Neutrophil (primary cell): ENCODE measurements around the gene PSMB10.

Source experiments
- H3K27ac ChIP-seq: fragments of 200-600 bp; sonication (generic); 2 replicates; pipeline ENCODE4 v1.5.1; 2016; ENCODE audit warnings: mild to moderate bottlenecking, moderate library complexity
- H3K27me3 ChIP-seq: fragments of 200-600 bp; sonication (generic); 2 replicates; pipeline ENCODE4 v1.6.0; 2016; ENCODE audit warnings: mild to moderate bottlenecking
- H3K36me3 ChIP-seq: fragments of 200-600 bp; sonication (generic); 2 replicates; pipeline ENCODE4 v1.5.1; 2017
- H3K4me1 ChIP-seq, 2 experiments: fragments of 200-600 bp in 1 of 2; sonication (generic) in 1 of 2; 1 replicate in 1 of 2; 2 replicates in 1 of 2; pipeline versions ENCODE4 v1.5.1 to v1.6.1; 2013 to 2016; ENCODE audit warnings: low read depth in 1 of 2, low read length in 1 of 2, mild to moderate bottlenecking in 1 of 2, moderate library complexity in 1 of 2; ENCODE audit not compliant: control insufficient read depth in 1 of 2, insufficient read depth in 1 of 2
- H3K4me3 ChIP-seq, 2 experiments: fragments of 200-600 bp in 1 of 2; sonication (generic) in 1 of 2; 1 replicate in 1 of 2; 2 replicates in 1 of 2; pipeline ENCODE4 v1.5.1; 2013 to 2016; ENCODE audit warnings: low read depth in 1 of 2, low read length in 1 of 2, mild to moderate bottlenecking in 1 of 2, moderate library complexity in 1 of 2
- H3K9me3 ChIP-seq: fragments of 200-600 bp; sonication (generic); 2 replicates; pipeline ENCODE4 v1.5.1; 2016
- CTCF ChIP-seq: fragments of 200-600 bp; sonication (generic); IDR thresholded peaks from 2 replicates; pipeline ENCODE4 v1.5.1; 2016; ENCODE audit warnings: antibody characterized with exemption

The PSMB10 gene

GRCh38 chr16:67968400-67969253 lies 32.0 kb upstream of the PSMB10 start, which contains the start of gene SLC12A4:
TSS of gene SLC12A4 (minus strand) at chr16:67968637. CDS start at chr16:67968553, 84 bp downstream.
- Histone ChIP-seq H3K4me1 (peaks cover 20% of the 10 kb centered on the region in 2 experiments), H3K4me3 (peak within 1 kb of the TSS; percentile 74 to 92)
- TF ChIP-seq CTCF = no peak

GRCh38 chr16:67967958-67968399 lies 31.3 kb upstream of the PSMB10 start:
- H3K36me3 ChIP-seq = no peaks in the 10 kb centered on the region
- no peak for TF ChIP-seq CTCF
- H3K4me1 ChIP-seq = peaks cover 20% of the 10 kb centered on the region in 2 experiments
- peak overlapping the region; percentile 60 for H3K27ac ChIP-seq
- peaks cover 37% of the 10 kb centered on the region for H3K27me3 ChIP-seq
- peak overlapping the region; percentile 74 to 92 for H3K4me3 ChIP-seq
- no peaks in the 10 kb centered on the region for H3K9me3 ChIP-seq

More at GRCh38 chr16:67968400-67969253, 32.0 kb upstream of the PSMB10 start, which contains the start of gene SLC12A4:
- Histone ChIP-seq H3K27me3 (peaks cover 37% of the 10 kb centered on the region), H3K9me3 (no peaks in the 10 kb centered on the region), H3K27ac (peak within 1 kb of the TSS; percentile 60), H3K36me3 (no peaks in the 10 kb centered on the region)

- peaks cover 37% of the 10 kb centered on the region for H3K27me3 ChIP-seq
- no peaks in the 10 kb centered on the region for H3K36me3 ChIP-seq
- peaks cover 20% of the 10 kb centered on the region in 2 experiments for H3K4me1 ChIP-seq
These were observed 30.7 kb upstream of the PSMB10 start for GRCh38 chr16:67967183-67967957.

GRCh38 chr16:67966549-67967182 lies 30.0 kb upstream of the PSMB10 start:
- Histone ChIP-seq H3K36me3 (peaks cover 1% of the 10 kb centered on the region), H3K4me1 (peaks cover 20% of the 10 kb centered on the region in 2 experiments), H3K27ac (no peak overlapping the region), H3K9me3 (no peaks in the 10 kb centered on the region), H3K27me3 (peaks cover 37% of the 10 kb centered on the region), H3K4me3 (no peak overlapping the region)
- no peak for TF ChIP-seq CTCF

More at GRCh38 chr16:67967183-67967957, 30.7 kb upstream of the PSMB10 start:
- peak overlapping the region; percentile 60 for H3K27ac ChIP-seq
- peak overlapping the region; percentile 74 to 92 for H3K4me3 ChIP-seq
- H3K9me3 ChIP-seq = no peaks in the 10 kb centered on the region
- TF ChIP-seq CTCF = no peak
